ENCODE measurements around the gene TOMM40L.

TOMM40L gene

DNA sequence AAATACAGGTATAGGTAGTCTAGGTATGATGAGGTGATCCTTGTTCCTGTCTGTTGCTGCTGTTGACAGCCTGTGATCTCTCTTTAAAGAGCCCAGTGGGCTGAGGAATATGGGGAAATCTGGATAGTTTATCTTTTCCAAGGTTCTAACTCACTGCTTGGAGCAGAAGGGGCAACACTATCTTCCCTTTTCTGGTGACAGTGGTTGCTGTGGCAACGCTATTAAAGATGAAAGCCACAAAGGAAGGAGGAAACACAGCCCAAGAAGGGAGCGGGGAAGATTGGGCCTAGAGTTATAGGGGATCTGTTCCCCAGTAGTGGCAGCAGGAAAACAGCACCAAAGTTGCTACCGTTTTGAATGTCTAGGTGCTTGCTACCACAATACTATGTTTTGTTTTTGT, 41.5 kb downstream of the TOMM40L start:
- TF ChIP-seq, protein P1, sequence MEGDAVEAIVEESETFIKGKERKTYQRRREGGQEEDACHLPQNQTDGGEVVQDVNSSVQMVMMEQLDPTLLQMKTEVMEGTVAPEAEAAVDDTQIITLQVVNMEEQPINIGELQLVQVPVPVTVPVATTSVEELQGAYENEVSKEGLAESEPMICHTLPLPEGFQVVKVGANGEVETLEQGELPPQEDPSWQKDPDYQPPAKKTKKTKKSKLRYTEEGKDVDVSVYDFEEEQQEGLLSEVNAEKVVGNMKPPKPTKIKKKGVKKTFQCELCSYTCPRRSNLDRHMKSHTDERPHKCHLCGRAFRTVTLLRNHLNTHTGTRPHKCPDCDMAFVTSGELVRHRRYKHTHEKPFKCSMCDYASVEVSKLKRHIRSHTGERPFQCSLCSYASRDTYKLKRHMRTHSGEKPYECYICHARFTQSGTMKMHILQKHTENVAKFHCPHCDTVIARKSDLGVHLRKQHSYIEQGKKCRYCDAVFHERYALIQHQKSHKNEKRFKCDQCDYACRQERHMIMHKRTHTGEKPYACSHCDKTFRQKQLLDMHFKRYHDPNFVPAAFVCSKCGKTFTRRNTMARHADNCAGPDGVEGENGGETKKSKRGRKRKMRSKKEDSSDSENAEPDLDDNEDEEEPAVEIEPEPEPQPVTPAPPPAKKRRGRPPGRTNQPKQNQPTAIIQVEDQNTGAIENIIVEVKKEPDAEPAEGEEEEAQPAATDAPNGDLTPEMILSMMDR (IDR thresholded peaks at IDR 0.05; ENCODE audit: low read depth, low read length, missing control alignments): no peak
- H3K4me3 ChIP-seq (ENCODE audit: low read depth, low read length): no peak overlapping the region
- in situ Hi-C loops (cut with HindIII; ENCODE audit: low sequenced_read_pairs): no loop called here
- DNase-seq (ENCODE audit: low read depth): no peak

DNA sequence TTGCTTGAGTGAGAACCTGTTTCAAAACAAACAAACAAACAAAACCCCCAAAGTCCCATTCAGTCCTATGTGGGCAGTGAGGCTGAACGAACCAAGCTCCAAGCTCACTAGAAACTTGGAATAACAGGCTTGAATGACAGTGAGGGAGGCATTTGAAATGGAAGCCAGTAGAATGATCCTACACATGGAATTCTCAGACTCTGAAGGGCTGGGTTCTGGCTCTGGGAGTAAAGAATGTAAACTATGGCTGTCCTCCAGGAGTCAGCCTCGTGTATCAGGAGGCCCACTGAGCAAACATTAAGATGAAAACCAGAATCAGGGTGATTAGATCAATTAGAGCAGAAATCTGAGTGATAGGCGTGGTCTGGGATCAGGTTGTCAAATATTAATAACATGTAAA, 47.5 kb downstream of the TOMM40L start:
- TF ChIP-seq, protein P1 (IDR thresholded peaks at IDR 0.05; ENCODE audit: low read depth, low read length, missing control alignments): no peak
- no peak for DNase-seq (ENCODE audit: low read depth)
- in situ Hi-C loops (cut with HindIII; ENCODE audit: low sequenced_read_pairs): no loop called here
- no peak overlapping the region for H3K4me3 ChIP-seq (ENCODE audit: low read depth, low read length)

DNA sequence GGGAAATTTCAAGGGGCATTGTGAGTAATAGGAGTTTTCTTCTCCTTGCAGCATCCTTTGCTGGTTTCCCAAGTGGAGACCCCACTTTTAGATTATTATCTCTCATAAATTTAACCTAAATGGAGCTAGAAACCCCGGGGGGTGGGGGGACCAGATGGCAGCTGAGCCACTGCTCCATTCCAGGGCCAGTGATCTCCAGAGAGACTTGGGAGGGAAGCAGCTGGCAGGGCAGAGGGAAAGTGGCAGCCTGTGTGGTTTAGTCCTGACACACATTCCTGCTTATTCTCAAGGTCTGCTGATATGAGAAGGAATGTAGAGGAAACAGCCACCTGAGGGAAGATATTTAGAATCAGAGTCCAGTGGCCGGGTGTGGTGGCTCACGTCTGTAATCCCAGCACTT, 49.0 kb downstream of the TOMM40L start:
- TF ChIP-seq, protein P1 (IDR thresholded peaks at IDR 0.05; ENCODE audit: low read depth, low read length, missing control alignments): no peak
- in situ Hi-C loops (cut with HindIII; ENCODE audit: low sequenced_read_pairs): no loop called here
- no peak overlapping the region for H3K4me3 ChIP-seq (ENCODE audit: low read depth, low read length)
- no peak for DNase-seq (ENCODE audit: low read depth)

All from astrocyte of the cerebellum (primary cell).